Mammary epithelial cell (primary cell): ENCODE data around the gene BMAL2.

Source experiments
- CTCF ChIP-seq, 2 donors: IDR thresholded peaks in 1 of 2; conservative IDR thresholded peaks in 1 of 2; 2 replicates each; pipeline ENCODE4 v1.5.1; 2011 to 2012; ENCODE audit warnings: inconsistent platforms in 2 of 2, low read length in 2 of 2, mild to moderate bottlenecking in 2 of 2, control low read depth in 1 of 2, low read depth in 1 of 2; ENCODE audit not compliant: insufficient read depth in 1 of 2; ENCODE audit errors: extremely low read depth in 1 of 2
- EZH2 ChIP-seq: IDR thresholded peaks from 2 replicates; pipeline ENCODE4 v1.6.1; 2012; ENCODE audit warnings: low read length, inconsistent platforms, borderline replicate concordance

GRCh38 chr12:27290501-27291168 is 42.0 kb upstream of the BMAL2 start:
- TF ChIP-seq CTCF (conservative IDR thresholded peaks at IDR 0.05 in 1 of 2, IDR thresholded peaks at IDR 0.05 in 1 of 2; ENCODE audit: extremely low read depth in 1 of 2, insufficient read depth in 1 of 2, low read depth in 1 of 2, low read length in 2 of 2) = no peak
- TF ChIP-seq EZH2 = no peak
